ENCODE results near the gene NR2F1-AS1.

DNA sequence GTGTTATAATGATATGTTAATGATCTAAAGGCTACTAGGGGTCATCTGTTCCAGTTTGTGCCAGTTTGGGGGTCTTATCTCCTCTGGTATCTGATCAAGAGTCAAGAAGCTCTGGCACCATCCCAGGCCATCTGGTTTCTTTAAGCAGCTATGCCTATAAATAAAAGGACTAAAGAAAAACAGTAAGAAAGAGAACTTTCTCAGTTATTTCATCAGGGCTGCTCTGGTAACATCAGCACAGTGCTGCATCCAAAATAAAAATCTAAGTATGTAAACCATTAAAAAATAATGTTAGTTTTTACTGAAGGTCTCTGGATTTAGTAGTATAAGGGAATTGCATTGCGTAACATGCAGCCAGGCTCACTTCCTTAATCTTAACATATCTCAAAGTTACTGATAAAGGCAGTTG is 185.0 kb downstream of the NR2F1-AS1 start:
- no peak for TF ChIP-seq EZH2 (optimal IDR thresholded peaks at IDR 0.05; ENCODE audit: low read depth, low read length)
- TF ChIP-seq, protein P1, sequence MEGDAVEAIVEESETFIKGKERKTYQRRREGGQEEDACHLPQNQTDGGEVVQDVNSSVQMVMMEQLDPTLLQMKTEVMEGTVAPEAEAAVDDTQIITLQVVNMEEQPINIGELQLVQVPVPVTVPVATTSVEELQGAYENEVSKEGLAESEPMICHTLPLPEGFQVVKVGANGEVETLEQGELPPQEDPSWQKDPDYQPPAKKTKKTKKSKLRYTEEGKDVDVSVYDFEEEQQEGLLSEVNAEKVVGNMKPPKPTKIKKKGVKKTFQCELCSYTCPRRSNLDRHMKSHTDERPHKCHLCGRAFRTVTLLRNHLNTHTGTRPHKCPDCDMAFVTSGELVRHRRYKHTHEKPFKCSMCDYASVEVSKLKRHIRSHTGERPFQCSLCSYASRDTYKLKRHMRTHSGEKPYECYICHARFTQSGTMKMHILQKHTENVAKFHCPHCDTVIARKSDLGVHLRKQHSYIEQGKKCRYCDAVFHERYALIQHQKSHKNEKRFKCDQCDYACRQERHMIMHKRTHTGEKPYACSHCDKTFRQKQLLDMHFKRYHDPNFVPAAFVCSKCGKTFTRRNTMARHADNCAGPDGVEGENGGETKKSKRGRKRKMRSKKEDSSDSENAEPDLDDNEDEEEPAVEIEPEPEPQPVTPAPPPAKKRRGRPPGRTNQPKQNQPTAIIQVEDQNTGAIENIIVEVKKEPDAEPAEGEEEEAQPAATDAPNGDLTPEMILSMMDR (IDR thresholded peaks at IDR 0.05; ENCODE audit: low read length) = no peak
- TF ChIP-seq EZH2phosphoT487 (IDR thresholded peaks at IDR 0.05; ENCODE audit: low read length) = no peak

Measured in MM.1S (cell line).